IMR-90 (cell line): ENCODE measurements around the gene AQP12A. TPM values are rescaled to one million over a fixed set of nuclear protein-coding genes. Genes with fewer than 3 reads are reported as not detected.

ENCODE experiments used
- ATAC-seq: fragments of 200-7000 bp; cut with Tn5 transposase; 2 replicates; pipeline ENCODE4 v1.9.1; 2020; ENCODE audit warnings: low read depth, mild to moderate bottlenecking, moderate library complexity
- BruUV-seq: library from RNA; stranded (reverse); fragments of 400-500 nt; replicated peaks from 2 replicates; lab custom pipeline; 2021; lab: Mats Ljungman, UMichigan
- CTCF ChIA-PET: fragments of 300-600 bp; formaldehyde crosslinking; extraction: SDS; loops from one replicate; lab custom pipeline; 2021; ENCODE audit warnings: antibody characterized with exemption; lab: Yijun Ruan, JAX
- POLR2A ChIA-PET: fragments of 300-600 bp; sonication (Branson Sonifier 250); formaldehyde crosslinking; loops from one replicate; lab custom pipeline; 2022; ENCODE audit warnings: antibody characterized with exemption; ENCODE audit not compliant: unreplicated experiment; lab: Charles Lee
- DNase-seq: peaks from one replicate; pipeline ENCODE4 v3.0.0; 2013
- H2AFZ ChIP-seq: replicated peaks from 2 replicates; pipeline ENCODE3; 2013; ENCODE audit warnings: low read length, mild to moderate bottlenecking; ENCODE audit not compliant: poor library complexity
- H2AK5ac ChIP-seq: 2 replicates; pipeline ENCODE4 v1.6.1; 2013; ENCODE audit warnings: low read depth, low read length, inconsistent platforms
- H2AK9ac ChIP-seq: replicated peaks from 2 replicates; pipeline ENCODE3; 2013; ENCODE audit warnings: mild to moderate bottlenecking, low read depth, low read length, moderate library complexity; ENCODE audit not compliant: poor library complexity
- H2BK120ac ChIP-seq: 2 replicates; pipeline ENCODE4 v1.6.1; 2013; ENCODE audit warnings: low read depth, low read length, inconsistent platforms
- H2BK15ac ChIP-seq: 3 replicates; pipeline ENCODE4 v1.6.1; 2013; ENCODE audit warnings: low read depth, low read length, inconsistent platforms
- H2BK20ac ChIP-seq: 2 replicates; pipeline ENCODE4 v1.6.1; 2013; ENCODE audit warnings: low read depth, mild to moderate bottlenecking, inconsistent platforms, low read length, moderate library complexity
- H2BK5ac ChIP-seq: 2 replicates; pipeline ENCODE4 v1.6.1; 2013; ENCODE audit warnings: mild to moderate bottlenecking, low read depth, low read length, inconsistent platforms; ENCODE audit not compliant: poor library complexity, severe bottlenecking
- H3K14ac ChIP-seq: replicated peaks from 2 replicates; pipeline ENCODE4 v1.6.1; 2013; ENCODE audit warnings: low read depth, low read length, inconsistent platforms
- H3K18ac ChIP-seq: 2 replicates; pipeline ENCODE4 v1.6.1; 2013; ENCODE audit warnings: low read depth, low read length, control low read depth
- H3K23ac ChIP-seq: 2 replicates; pipeline ENCODE4 v1.6.1; 2013; ENCODE audit warnings: low read depth, low read length, inconsistent platforms
- H3K27ac ChIP-seq: 2 replicates; pipeline ENCODE4 v1.5.1; 2013; ENCODE audit warnings: mild to moderate bottlenecking, control low read depth, low read length; ENCODE audit not compliant: insufficient read depth
- H3K27me3 ChIP-seq: 2 replicates; pipeline ENCODE4 v1.6.1; 2013; ENCODE audit warnings: low read length; ENCODE audit not compliant: control insufficient read depth, insufficient read depth
- H3K36me3 ChIP-seq: 2 replicates; pipeline ENCODE4 v1.6.1; 2013; ENCODE audit warnings: low read length, mixed read lengths; ENCODE audit not compliant: control insufficient read depth, insufficient read depth
- H3K4ac ChIP-seq: 2 replicates; pipeline ENCODE4 v1.6.1; 2013; ENCODE audit warnings: low read depth, low read length, inconsistent platforms
- H3K4me1 ChIP-seq: 2 replicates; pipeline ENCODE4 v1.6.1; 2013; ENCODE audit warnings: low read length, mixed read lengths; ENCODE audit not compliant: control insufficient read depth, insufficient read depth
- H3K4me2 ChIP-seq: 2 replicates; pipeline ENCODE4 v1.6.1; 2013; ENCODE audit warnings: low read depth, mild to moderate bottlenecking, control low read depth, low read length, moderate library complexity
- H3K4me3 ChIP-seq: 2 replicates; pipeline ENCODE4 v1.5.1; 2013; ENCODE audit warnings: low read depth, mild to moderate bottlenecking, control low read depth, low read length, moderate library complexity; ENCODE audit not compliant: insufficient read depth
- H3K56ac ChIP-seq: 2 replicates; pipeline ENCODE4 v1.6.1; 2013; ENCODE audit warnings: low read length, inconsistent platforms; ENCODE audit not compliant: insufficient read depth; ENCODE audit errors: extremely low read depth
- H3K79me1 ChIP-seq, 2 experiments: 2 replicates each; pipeline ENCODE4 v1.6.1; 2013; ENCODE audit warnings: low read length in 2 of 2, inconsistent platforms in 1 of 2, low read depth in 1 of 2
- H3K9ac ChIP-seq: 2 replicates; pipeline ENCODE4 v1.6.1; 2013; ENCODE audit warnings: low read depth, low read length, control low read depth
- H3K9me1 ChIP-seq: 2 replicates; pipeline ENCODE4 v1.6.1; 2013; ENCODE audit warnings: low read length, inconsistent platforms; ENCODE audit not compliant: insufficient read depth
- H3K9me3 ChIP-seq: 2 replicates; pipeline ENCODE4 v1.6.1; 2013; ENCODE audit warnings: low read length; ENCODE audit not compliant: control insufficient read depth, insufficient read depth
- H4K20me1 ChIP-seq: 2 replicates; pipeline ENCODE4 v1.6.1; 2013; ENCODE audit warnings: low read length, inconsistent platforms; ENCODE audit not compliant: insufficient read depth
- H4K5ac ChIP-seq: 2 replicates; pipeline ENCODE4 v1.6.1; 2013; ENCODE audit warnings: mild to moderate bottlenecking, low read depth, low read length, control low read depth
- H4K8ac ChIP-seq, 2 experiments: 2 replicates each; pipeline ENCODE4 v1.6.1; 2013; ENCODE audit warnings: low read depth in 2 of 2, low read length in 2 of 2, control low read depth in 1 of 2, inconsistent platforms in 1 of 2
- H4K91ac ChIP-seq: 2 replicates; pipeline ENCODE4 v1.6.1; 2013; ENCODE audit warnings: low read depth, low read length, inconsistent platforms; ENCODE audit not compliant: insufficient read depth
- BHLHE40 ChIP-seq: fragments of 150-350 bp; IDR thresholded peaks from 2 replicates; pipeline ENCODE4 v1.6.1; 2016; ENCODE audit warnings: mild to moderate bottlenecking, low read depth, low read length
- CEBPB ChIP-seq: IDR thresholded peaks from 2 replicates; pipeline ENCODE4 v1.6.1; 2012; ENCODE audit warnings: low read depth, low read length, improper control_type of control experiment
- CTCF ChIP-seq: conservative IDR thresholded peaks from 2 replicates; pipeline ENCODE4 v1.5.1; 2012; ENCODE audit warnings: mild to moderate bottlenecking, low read depth, low read length, improper control_type of control experiment
- ELK1 ChIP-seq: fragments of 150-350 bp; IDR thresholded peaks from 2 replicates; pipeline ENCODE4 v1.6.1; 2016; ENCODE audit warnings: low read depth, mild to moderate bottlenecking, low read length, moderate library complexity, borderline replicate concordance
- FOS ChIP-seq: fragments of 150-350 bp; IDR thresholded peaks from 2 replicates; pipeline ENCODE4 v1.6.1; 2016; ENCODE audit warnings: low read depth, low read length
- MAZ ChIP-seq: IDR thresholded peaks from 2 replicates; pipeline ENCODE4 v1.6.1; 2012; ENCODE audit warnings: low read depth, mild to moderate bottlenecking, low read length, improper control_type of control experiment, moderate library complexity, borderline replicate concordance
- MXI1 ChIP-seq: IDR thresholded peaks from 2 replicates; pipeline ENCODE4 v1.6.1; 2012; ENCODE audit warnings: low read depth, mild to moderate bottlenecking, low read length, moderate library complexity, borderline replicate concordance
- NFE2L2 ChIP-seq: fragments of 150-350 bp; IDR thresholded peaks from 2 replicates; pipeline ENCODE4 v1.6.1; 2016; ENCODE audit warnings: low read depth, mild to moderate bottlenecking, low read length
- POLR2A ChIP-seq: IDR thresholded peaks from 2 replicates; pipeline ENCODE4 v1.6.1; 2012; ENCODE audit warnings: mild to moderate bottlenecking, low read depth, low read length
- RAD21 ChIP-seq: IDR thresholded peaks from 2 replicates; pipeline ENCODE4 v1.6.1; 2012; ENCODE audit warnings: low read length, improper control_type of control experiment
- RCOR1 ChIP-seq: IDR thresholded peaks from 2 replicates; pipeline ENCODE4 v1.6.1; 2012; ENCODE audit warnings: mild to moderate bottlenecking, low read length, improper control_type of control experiment; ENCODE audit not compliant: insufficient replicate concordance
- RFX5 ChIP-seq: IDR thresholded peaks from 2 replicates; pipeline ENCODE4 v1.8.0; 2012; ENCODE audit warnings: low read depth, mild to moderate bottlenecking, low read length, moderate library complexity
- SMC3 ChIP-seq: fragments of 150-350 bp; IDR thresholded peaks from 2 replicates; pipeline ENCODE4 v1.6.1; 2016; ENCODE audit warnings: low read depth, mild to moderate bottlenecking, antibody characterized with exemption, low read length, moderate library complexity
- WGBS, 2 experiments: methylation state at CpG; one replicate each; pipeline versions ENCODE4 v1.1.5 to v1.1.7; 2013; ENCODE audit warnings: missing lambda C conversion rate in 2 of 2; ENCODE audit not compliant: insufficient read length in 1 of 2; ENCODE audit errors: extremely low coverage in 2 of 2; 5-methylcytosine and 5-hydroxymethylcytosine counted together
- dilution Hi-C: fragments of 300-500 bp; cut with HindIII; formaldehyde crosslinking; loops from one replicate; pipeline ENCODE4 v1.14.3; 2018; ENCODE audit warnings: low sequenced_read_pairs; ENCODE audit not compliant: unreplicated experiment
- in situ Hi-C: fragments of 300-500 bp; cut with MboI; formaldehyde crosslinking; loops from 3 replicates; pipeline ENCODE4 v1.14.3; 2019; ENCODE audit warnings: low sequenced_read_pairs, inconsistent platforms, mixed read lengths
- intact Hi-C: fragments of 100-400 bp; cut with micrococcal nuclease; formaldehyde crosslinking; loops from 2 replicates; pipeline ENCODE4 v1.10.0; 2022
- polyA plus RNA-seq, 3 experiments: library from polyadenylated mRNA; depleted of rRNA; stranded (reverse); fragments of >200 nt; gene quantifications; 2 replicates each; pipeline ENCODE4 v1.2.3, GENCODE V29; 2012; ENCODE audit warnings: low replicate concordance in 1 of 3
- total RNA-seq: library from RNA; depleted of rRNA; stranded (reverse); fragments of >200 nt; gene quantifications from 2 replicates; pipeline ENCODE4 v1.2.3, GENCODE V29; 2012

AQP12A gene
- total and polyA plus RNA-seq, 2 of the 4 experiments (the other 2 are of a cell fraction) = not detected

GRCh38 chr2:240731178-240731545 is 39.5 kb downstream of the AQP12A start:
- Histone ChIP-seq H2AK5ac (no peak overlapping the region), H3K27ac (no peak overlapping the region), H3K79me1 (no peaks in the 10 kb centered on the region), H3K9ac (no peak overlapping the region), H3K36me3 (no peaks in the 10 kb centered on the region), H2BK20ac (no peak overlapping the region), H3K14ac (no peak overlapping the region), H3K4ac (no peak overlapping the region), H3K27me3 (peaks cover 34% of the 10 kb centered on the region), H4K91ac (no peak overlapping the region), H4K5ac (no peak overlapping the region), H2BK5ac (no peak overlapping the region), H3K56ac (no peak overlapping the region), H3K23ac (no peak overlapping the region), H3K4me3 (no peak overlapping the region), H2BK120ac (no peak overlapping the region), H2AFZ (no peak overlapping the region), H3K9me3 (no peaks in the 10 kb centered on the region), H2BK15ac (no peak overlapping the region), H3K4me2 (no peak overlapping the region), H4K20me1 (no peaks in the 10 kb centered on the region; the same call in 1 of the 2 replicates), H3K9me1 (no peaks in the 10 kb centered on the region), H3K4me1 (no peaks in the 10 kb centered on the region; the same call in 1 of the 2 replicates), H2AK9ac (no peak overlapping the region), H3K18ac (no peak overlapping the region), H4K8ac (no peak overlapping the region)
- CTCF ChIA-PET = no interaction called here
- in situ Hi-C loops = no loop called here
- BruUV-seq = no TSS peak
- intact Hi-C loops = no loop called here
- dilution Hi-C loops = no loop called here
- no peak for TF ChIP-seq POLR2A
- TF ChIP-seq MAZ = no peak
- no peak for TF ChIP-seq BHLHE40
- TF ChIP-seq CEBPB = no peak
- TF ChIP-seq NFE2L2 = no peak
- no peak for TF ChIP-seq CTCF
- TF ChIP-seq RFX5 = no peak
- TF ChIP-seq RAD21 = no peak
- TF ChIP-seq RCOR1 = no peak
- TF ChIP-seq ELK1 = no peak
- no peak for TF ChIP-seq FOS
- TF ChIP-seq SMC3 = no peak
- TF ChIP-seq MXI1 = no peak
- POLR2A ChIA-PET = no interaction called here
- DNase-seq = peak; percentile 1
- 3% methylated on average over 6 of the region's 9 CpGs; no CpG with 5 or more reads in 1 of the 2 experiments for WGBS, 2 experiments
- ATAC-seq = peak; percentile 84
